Measurements from ENCODE around the gene AIFM2.
"Not testable (repeated sequence)": the region's sequence is repeated elsewhere in the genome, so short reads cannot be mapped to it uniquely, and the experiment has no call there.

AIFM2 gene

DNA sequence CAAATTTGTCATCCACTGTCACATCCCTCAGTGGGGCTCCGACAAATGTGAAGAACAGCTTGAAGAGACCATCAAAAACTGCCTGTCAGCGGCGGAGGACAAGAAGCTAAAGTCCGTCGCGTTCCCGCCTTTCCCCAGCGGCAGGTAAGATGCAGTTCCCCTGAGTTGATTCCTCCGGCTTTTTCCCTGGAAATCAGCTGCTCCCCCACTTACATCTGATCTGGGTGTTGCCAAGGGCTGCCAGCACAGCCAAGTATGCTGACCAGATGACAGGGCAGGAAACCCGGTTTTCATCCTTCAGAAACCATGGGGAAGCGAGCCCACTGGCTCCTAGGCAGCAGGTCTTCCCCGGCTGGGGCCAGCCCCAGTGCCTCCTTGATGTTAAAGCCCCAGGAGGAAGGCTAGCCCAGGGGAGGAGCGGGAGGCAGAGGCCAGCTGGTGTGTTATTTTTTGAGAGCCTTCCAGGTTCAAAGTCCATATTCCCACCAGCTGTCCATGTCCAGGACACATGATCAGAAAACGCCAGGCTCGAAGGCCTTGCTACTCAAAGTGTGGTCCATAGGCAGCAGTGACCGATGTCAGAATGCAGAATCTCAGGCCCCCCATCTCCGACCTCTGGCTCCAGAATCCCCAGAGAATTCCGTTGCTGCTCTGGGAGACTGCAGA, 23.4 kb downstream of the AIFM2 start:
- H3K4me3 ChIP-seq (ENCODE audit: control insufficient read depth, low read depth, low read length), result no peak overlapping the region
- no peak for TF ChIP-seq CTCF (conservative IDR thresholded peaks at IDR 0.05; ENCODE audit: control insufficient read depth, insufficient read depth, low read depth, low read length)
- no peak for DNase-seq (ENCODE audit: low read depth)

- peak; percentile 43 for TF ChIP-seq CTCF (conservative IDR thresholded peaks at IDR 0.05; ENCODE audit: control insufficient read depth, insufficient read depth, low read depth, low read length)
- no peak for DNase-seq (ENCODE audit: low read depth)
- no peak overlapping the region for H3K4me3 ChIP-seq (ENCODE audit: control insufficient read depth, low read depth, low read length)
Measured at GRCh38 chr10:70106958-70107791, 25.4 kb downstream of the AIFM2 start.

DNA sequence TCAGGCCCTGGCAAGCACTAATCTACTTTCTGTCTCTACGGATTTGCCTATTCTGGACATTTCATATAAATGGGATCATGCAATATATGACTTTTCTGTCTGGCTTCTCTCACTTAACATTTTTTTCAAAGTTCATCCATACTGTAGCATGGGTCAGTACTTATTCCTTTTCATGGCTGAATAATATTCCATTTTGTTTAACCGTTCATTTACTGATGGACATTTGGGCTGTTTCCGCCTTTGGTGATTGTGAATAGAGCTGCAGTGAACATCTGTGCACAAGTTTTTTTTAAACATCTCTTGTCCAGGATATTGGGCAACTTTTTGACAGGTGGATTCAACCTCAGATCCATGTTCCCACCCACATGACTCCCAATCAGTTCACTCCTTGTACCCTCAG, 31.0 kb downstream of the AIFM2 start:
- no peak for DNase-seq (ENCODE audit: low read depth)
- no peak overlapping the region for H3K4me3 ChIP-seq (ENCODE audit: control insufficient read depth, low read depth, low read length)

GRCh38 chr10:70101068-70101562, 31.5 kb downstream of the AIFM2 start:
- not testable (repeated sequence) for H3K4me3 ChIP-seq (ENCODE audit: control insufficient read depth, low read depth, low read length); DNase-seq (ENCODE audit: low read depth)

More for the DNA sequence above, 31.0 kb downstream of the AIFM2 start:
- no peak for TF ChIP-seq CTCF (conservative IDR thresholded peaks at IDR 0.05; ENCODE audit: control insufficient read depth, insufficient read depth, low read depth, low read length)

DNA sequence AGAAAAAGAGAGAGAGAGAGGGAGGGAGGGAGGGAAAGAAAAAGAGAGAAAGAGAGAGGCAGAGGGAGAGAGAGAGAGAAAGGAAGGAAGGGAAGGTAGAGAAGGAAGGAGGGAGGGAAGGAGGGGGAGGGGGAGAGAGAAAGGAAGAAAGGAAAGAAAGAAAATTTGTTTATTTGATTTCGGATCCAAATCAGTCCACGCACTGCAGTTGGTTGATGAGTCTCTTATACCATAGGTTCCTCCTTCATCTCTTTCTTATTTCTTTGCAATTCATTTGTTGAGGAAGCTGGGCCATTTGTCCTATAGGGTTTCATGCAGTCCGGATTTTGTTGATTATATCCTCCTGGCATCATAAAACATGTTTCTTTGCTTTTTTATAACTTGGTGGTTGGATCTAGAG, 34.4 kb downstream of the AIFM2 start:
- TF ChIP-seq CTCF (conservative IDR thresholded peaks at IDR 0.05; ENCODE audit: control insufficient read depth, insufficient read depth, low read depth, low read length), result no peak
- H3K4me3 ChIP-seq (ENCODE audit: control insufficient read depth, low read depth, low read length), result no peak overlapping the region
- no peak for DNase-seq (ENCODE audit: low read depth)

GRCh38 chr10:70097459-70097858, 35.2 kb downstream of the AIFM2 start:
- DNase-seq (ENCODE audit: low read depth), result no peak
- no peak for TF ChIP-seq CTCF (conservative IDR thresholded peaks at IDR 0.05; ENCODE audit: control insufficient read depth, insufficient read depth, low read depth, low read length)

More at GRCh38 chr10:70097459-70097858, 35.2 kb downstream of the AIFM2 start:
- no peak overlapping the region for H3K4me3 ChIP-seq (ENCODE audit: control insufficient read depth, low read depth, low read length)

Measured in fibroblast of mammary gland (primary cell).